ENCODE data around the gene TENM4.

Gene TENM4

DNA sequence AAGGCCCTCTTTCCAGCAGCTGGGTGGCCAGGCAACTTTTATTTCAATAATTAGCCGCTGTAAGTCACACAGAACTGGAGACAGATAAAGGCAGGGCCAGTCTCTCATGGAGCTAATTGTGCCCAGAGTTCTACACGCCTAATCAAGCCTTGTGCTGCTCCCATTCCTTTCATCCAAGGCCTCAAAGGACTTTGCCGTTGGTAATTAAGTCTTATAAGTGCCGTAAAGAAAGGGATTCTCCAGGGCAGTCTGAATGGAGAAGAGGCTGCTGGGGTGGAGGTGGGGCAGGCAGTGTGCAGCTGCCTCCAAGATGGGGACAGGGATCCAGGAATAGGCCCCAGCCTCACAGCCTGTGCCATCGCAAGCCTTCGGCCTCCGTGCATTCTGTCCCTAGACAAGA, 357.9 kb downstream of the TENM4 start:
- POLR2A ChIA-PET = no interaction called here
- CTCF ChIA-PET = interaction anchor here (0.7 to 3.5 kb wide), 7 partner anchors 17 to 437 kb away, joined by 3 to 21 read pairs (median 10); partner anchors contain the start of gene TENM4
- no peak overlapping the region for H3K4me3 ChIP-seq (ENCODE audit: low read depth, low read length)
- no peak for DNase-seq (ENCODE audit: low read depth, low spot score)
- no peak for TF ChIP-seq CTCF (IDR thresholded peaks at IDR 0.05; ENCODE audit: insufficient read depth, low read length, missing control alignments)

- ChIA-PET POLR2A (no interaction called here), CTCF (interaction anchor here (1.5 to 3.5 kb wide), 8 partner anchors 11 to 437 kb away, joined by 3 to 21 read pairs (median 8); partner anchors contain the start of gene TENM4)
- TF ChIP-seq CTCF (IDR thresholded peaks at IDR 0.05; ENCODE audit: insufficient read depth, low read length, missing control alignments) = no peak
- no peak for DNase-seq (ENCODE audit: low read depth, low spot score)
- H3K4me3 ChIP-seq (ENCODE audit: low read depth, low read length) = no peak overlapping the region
Measured at GRCh38 chr11:79082280-79082679, 358.6 kb downstream of the TENM4 start.

DNA sequence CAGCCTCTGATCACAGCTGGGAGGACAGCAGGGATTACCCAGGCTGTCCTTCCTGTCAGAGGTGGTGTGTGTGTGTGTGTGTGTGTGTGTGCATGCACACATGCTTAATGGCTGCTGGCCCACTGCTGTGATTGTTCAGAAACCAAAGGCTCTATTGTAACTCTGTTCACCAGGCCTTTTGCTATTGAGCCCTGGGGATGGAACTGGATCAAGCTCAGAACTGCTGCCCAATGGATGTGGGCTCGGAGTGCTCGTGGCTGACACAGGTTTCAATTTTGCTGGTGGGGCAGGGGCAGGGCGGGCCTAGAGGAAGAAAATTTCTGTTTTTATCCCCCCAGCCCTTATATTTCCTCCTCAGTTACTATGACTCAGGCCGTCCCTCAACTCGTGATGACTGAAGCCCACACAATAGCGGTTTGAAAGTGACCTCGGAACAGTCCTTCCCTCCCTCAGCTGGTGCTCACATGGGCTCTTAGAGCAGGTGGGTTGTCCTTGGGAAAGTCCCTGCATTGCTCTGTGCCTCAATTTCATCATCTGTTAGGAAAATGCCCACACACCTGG, 359.3 kb downstream of the TENM4 start:
- DNase-seq (ENCODE audit: low read depth, low spot score) = no peak
- CTCF ChIA-PET = interaction anchor here (0.8 to 3.5 kb wide), 8 partner anchors 10 to 436 kb away, joined by 3 to 16 read pairs (median 5); no protein-coding TSS in a partner anchor
- no peak for TF ChIP-seq CTCF (IDR thresholded peaks at IDR 0.05; ENCODE audit: insufficient read depth, low read length, missing control alignments)

GRCh38 chr11:79080551-79080950, 360.3 kb downstream of the TENM4 start:
- DNase-seq (ENCODE audit: low read depth, low spot score) = no peak
- no peak overlapping the region for H3K4me3 ChIP-seq (ENCODE audit: low read depth, low read length)
- no peak for TF ChIP-seq CTCF (IDR thresholded peaks at IDR 0.05; ENCODE audit: insufficient read depth, low read length, missing control alignments)
- ChIA-PET POLR2A (no interaction called here), CTCF (interaction anchor here (0.8 to 3.3 kb wide), 4 partner anchors 19 to 435 kb away, joined by 3 to 31 read pairs (median 7); no protein-coding TSS in a partner anchor)

More for the DNA sequence above, 359.3 kb downstream of the TENM4 start:
- POLR2A ChIA-PET = no interaction called here
- no peak overlapping the region for H3K4me3 ChIP-seq (ENCODE audit: low read depth, low read length)

DNA sequence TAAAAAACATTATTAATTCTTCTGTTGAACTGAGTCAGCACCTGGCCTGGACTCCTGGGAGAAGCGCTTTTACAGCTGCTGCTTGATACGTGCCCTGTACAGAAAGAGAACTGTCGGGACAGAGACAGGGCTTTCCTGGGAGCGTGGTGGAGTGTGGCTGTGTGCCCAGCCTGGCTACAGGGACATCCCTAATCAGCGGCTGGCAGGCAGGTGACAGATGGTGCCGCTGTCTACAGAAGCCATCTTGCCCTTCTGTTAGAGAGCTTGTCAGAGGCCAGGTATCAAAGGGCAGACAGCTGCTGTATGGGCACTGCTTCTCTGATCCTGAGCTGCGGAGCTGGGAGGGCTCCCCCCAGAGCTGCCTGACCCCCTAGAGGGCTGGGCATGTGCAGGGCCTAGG, 361.8 kb downstream of the TENM4 start:
- no peak for DNase-seq (ENCODE audit: low read depth, low spot score)
- ChIA-PET POLR2A (interaction anchor here (1.6 kb wide), 1 partner anchor 8 kb away, joined by 5 read pairs; no protein-coding TSS in a partner anchor), CTCF (interaction anchor here (0.6 to 3.3 kb wide), 12 partner anchors 9 to 434 kb away, joined by 3 to 31 read pairs (median 4); no protein-coding TSS in a partner anchor)
- H3K4me3 ChIP-seq (ENCODE audit: low read depth, low read length) = no peak overlapping the region
- no peak for TF ChIP-seq CTCF (IDR thresholded peaks at IDR 0.05; ENCODE audit: insufficient read depth, low read length, missing control alignments)

- CTCF ChIA-PET = interaction anchor here (0.6 to 3.3 kb wide), 11 partner anchors 10 to 433 kb away, joined by 3 to 31 read pairs (median 4); no protein-coding TSS in a partner anchor
- TF ChIP-seq CTCF (IDR thresholded peaks at IDR 0.05; ENCODE audit: insufficient read depth, low read length, missing control alignments) = no peak
- DNase-seq (ENCODE audit: low read depth, low spot score) = no peak
- POLR2A ChIA-PET = interaction anchor here (1.6 kb wide), 1 partner anchor 9 kb away, joined by 5 read pairs; no protein-coding TSS in a partner anchor
- no peak overlapping the region for H3K4me3 ChIP-seq (ENCODE audit: low read depth, low read length)
Measured at GRCh38 chr11:79078456-79078855, 362.4 kb downstream of the TENM4 start.
